IPS DF 6.9 (cell line): ENCODE data around the gene ORC5.

Experiments
- DNase-seq: peaks from one replicate; pipeline ENCODE4 v3.0.0-alpha.2; 2013; ENCODE audit warnings: low read depth, low spot score
- H3K27ac ChIP-seq: one replicate; pipeline ENCODE4 v1.5.1; 2013; ENCODE audit warnings: low read length, control low read depth
- H3K27me3 ChIP-seq: 2 replicates; pipeline ENCODE4 v1.6.1; 2013; ENCODE audit warnings: mild to moderate bottlenecking, low read length; ENCODE audit not compliant: control insufficient read depth, insufficient read depth
- H3K36me3 ChIP-seq: 2 replicates; pipeline ENCODE4 v1.6.1; 2013; ENCODE audit warnings: low read length; ENCODE audit not compliant: control insufficient read depth, insufficient read depth
- H3K4me1 ChIP-seq: 2 replicates; pipeline ENCODE4 v1.6.1; 2013; ENCODE audit warnings: low read length; ENCODE audit not compliant: control insufficient read depth, insufficient read depth
- H3K4me3 ChIP-seq: 2 replicates; pipeline ENCODE4 v1.5.1; 2013; ENCODE audit warnings: mild to moderate bottlenecking, low read length
- H3K9me3 ChIP-seq: 2 replicates; pipeline ENCODE4 v1.6.1; 2013; ENCODE audit warnings: low read length, inconsistent platforms; ENCODE audit not compliant: control insufficient read depth, insufficient read depth
- WGBS: extraction: QIAGEN DNeasy Blood & Tissue Kit; methylation state at CpG from one replicate; pipeline ENCODE4 v1.1.7; 2013; ENCODE audit warnings: mixed read lengths, missing lambda C conversion rate; ENCODE audit not compliant: insufficient read length, insufficient coverage; 5-methylcytosine and 5-hydroxymethylcytosine counted together

The ORC5 gene

DNA sequence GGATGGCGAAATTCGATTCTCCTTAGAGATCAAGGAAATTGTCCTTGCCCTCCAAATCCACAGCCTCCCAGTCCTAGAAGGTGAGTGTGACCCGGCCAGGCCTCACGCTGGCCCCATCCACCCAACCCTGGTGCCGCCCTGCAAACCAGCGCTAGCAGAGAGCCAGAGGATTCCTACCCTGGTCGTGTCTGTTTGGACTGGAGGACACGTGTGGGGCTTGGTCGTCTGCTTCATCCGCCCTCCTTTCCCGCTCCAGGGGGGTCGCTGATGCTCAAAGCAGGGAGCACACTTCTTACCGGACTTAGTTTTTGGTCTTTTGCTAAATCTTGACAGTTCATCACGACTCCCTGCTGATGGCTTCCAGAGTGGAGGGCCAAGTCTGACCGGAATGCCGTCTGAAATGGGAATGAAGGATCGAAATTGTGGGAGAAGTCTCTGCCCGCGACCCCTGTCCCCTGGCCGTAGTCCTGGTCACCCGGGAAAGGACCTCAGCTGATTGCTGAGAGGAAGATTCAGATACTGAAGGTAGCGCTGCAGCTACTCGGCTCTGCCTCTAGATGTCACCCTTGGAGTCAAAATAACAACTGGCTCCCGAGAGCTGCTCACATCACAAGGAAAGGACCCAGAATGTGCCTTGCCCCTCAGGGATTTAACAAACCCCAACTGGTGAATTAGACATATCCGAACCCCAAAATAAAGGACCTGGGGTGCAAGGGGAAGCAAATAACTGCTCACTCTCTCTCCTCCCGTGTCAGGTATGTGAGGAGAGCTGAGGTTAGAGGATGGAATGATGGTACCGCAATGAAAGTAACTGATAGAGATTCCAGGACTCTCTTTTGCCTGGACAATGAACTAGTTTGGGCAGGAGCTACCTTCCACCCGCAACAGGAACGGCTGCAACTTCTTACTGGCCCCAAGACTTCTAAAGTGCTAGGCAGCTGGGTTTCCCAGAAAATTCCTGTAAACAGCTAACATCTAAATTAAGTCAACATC, 23.5 kb upstream of the ORC5 start:
- peak; percentile 31 for DNase-seq
- no peaks in the 10 kb centered on the region for H3K9me3 ChIP-seq
- no peaks in the 10 kb centered on the region for H3K36me3 ChIP-seq
- no peaks in the 10 kb centered on the region for H3K27me3 ChIP-seq
- H3K4me3 ChIP-seq: no peak overlapping the region
- no peak overlapping the region for H3K27ac ChIP-seq
- no peaks in the 10 kb centered on the region for H3K4me1 ChIP-seq
- no CpG with 5 or more reads among the region's 29 CpGs for WGBS

DNA sequence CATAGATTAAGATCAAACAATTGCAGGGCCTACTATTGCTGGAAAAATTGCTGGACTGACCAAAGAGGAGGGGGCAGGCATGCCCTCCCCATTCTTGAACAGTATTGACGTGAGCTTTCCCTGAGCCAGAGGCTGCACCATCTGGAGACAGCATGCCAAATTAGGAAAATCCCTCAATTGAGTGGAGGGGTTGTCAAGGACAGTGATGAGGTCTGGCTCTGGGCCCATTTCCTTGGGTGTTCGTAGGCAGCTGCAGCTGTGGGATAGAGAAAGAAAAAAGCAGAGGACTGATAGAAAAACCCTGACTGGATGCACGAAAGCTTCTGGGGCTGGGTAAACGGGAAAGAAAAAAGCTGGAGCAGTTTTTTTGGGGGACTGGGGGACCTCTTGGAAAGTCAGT, 22.8 kb upstream of the ORC5 start:
- no peak overlapping the region for H3K27ac ChIP-seq
- no peaks in the 10 kb centered on the region for H3K9me3 ChIP-seq
- H3K4me1 ChIP-seq: no peaks in the 10 kb centered on the region
- H3K4me3 ChIP-seq: no peak overlapping the region
- no peak for DNase-seq
- H3K36me3 ChIP-seq: no peaks in the 10 kb centered on the region
- no peaks in the 10 kb centered on the region for H3K27me3 ChIP-seq
- no CpG with 5 or more reads among the region's 4 CpGs for WGBS

DNA sequence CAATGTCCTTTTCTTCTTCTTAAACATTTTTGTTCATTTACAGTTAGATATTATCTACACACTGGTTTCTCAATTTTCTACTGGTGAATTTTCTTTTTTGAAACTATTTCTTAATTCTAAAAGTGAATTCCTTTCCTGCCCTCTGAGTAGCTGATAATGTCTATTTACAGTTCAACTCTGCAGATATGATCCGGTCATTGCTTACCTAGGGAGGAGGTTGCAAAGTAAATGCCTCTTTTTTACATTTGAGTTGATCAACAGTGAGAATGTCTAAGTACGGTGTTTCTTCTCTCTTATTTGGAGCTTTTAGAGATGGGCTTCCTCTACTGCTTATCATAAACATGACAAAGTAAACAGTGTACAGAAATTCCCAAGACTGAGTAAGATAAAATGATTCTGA, 20.6 kb upstream of the ORC5 start:
- H3K4me3 ChIP-seq: no peak overlapping the region
- no peaks in the 10 kb centered on the region for H3K36me3 ChIP-seq
- WGBS: no CpG with 5 or more reads among the region's 2 CpGs
- no peak overlapping the region for H3K27ac ChIP-seq
- H3K27me3 ChIP-seq: no peaks in the 10 kb centered on the region
- no peak for DNase-seq
- no peaks in the 10 kb centered on the region for H3K4me1 ChIP-seq
- no peaks in the 10 kb centered on the region for H3K9me3 ChIP-seq

DNA sequence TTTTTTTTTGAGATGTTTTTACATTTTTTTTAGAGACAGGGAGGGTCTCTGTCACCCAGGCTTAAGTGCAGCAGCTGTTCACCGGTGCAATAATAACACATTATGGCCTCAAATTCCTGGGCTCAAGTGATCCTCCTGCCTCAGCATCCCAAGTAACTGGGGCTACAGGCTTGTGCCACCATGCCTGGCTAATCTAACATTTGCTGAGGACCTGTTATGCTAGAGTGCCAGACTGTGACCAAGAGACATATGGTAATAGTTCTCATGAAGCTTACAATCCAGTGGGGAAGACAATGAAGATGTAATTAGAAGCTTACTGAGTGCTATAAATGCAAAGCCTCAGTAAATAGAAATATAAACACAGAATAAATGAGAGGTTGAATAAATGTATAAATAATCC, 17.6 kb upstream of the ORC5 start:
- H3K4me1 ChIP-seq: no peaks in the 10 kb centered on the region
- H3K27ac ChIP-seq: no peak overlapping the region
- WGBS: no CpG with 5 or more reads among the region's 1 CpG
- H3K27me3 ChIP-seq: no peaks in the 10 kb centered on the region
- no peaks in the 10 kb centered on the region for H3K9me3 ChIP-seq
- no peak overlapping the region for H3K4me3 ChIP-seq
- H3K36me3 ChIP-seq: no peaks in the 10 kb centered on the region
- no peak for DNase-seq

DNA sequence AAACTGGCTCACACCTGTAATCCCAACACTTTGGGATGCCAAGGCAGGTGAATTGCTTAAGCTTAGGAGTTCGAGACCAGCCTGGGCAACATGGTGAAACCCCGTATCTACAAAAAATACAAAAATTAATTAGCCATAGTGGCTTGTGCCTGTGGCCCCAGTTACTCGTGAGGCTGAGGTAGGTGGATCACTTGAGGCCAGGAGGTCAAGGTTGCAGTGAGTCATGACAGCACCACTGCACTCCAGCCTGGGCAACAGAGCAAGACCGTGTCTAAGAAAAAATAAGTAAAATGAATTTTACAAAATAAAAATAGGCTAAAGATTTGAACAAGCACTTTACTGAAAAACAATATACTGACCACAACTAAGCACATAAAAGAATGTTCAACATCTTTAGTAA, 9.8 kb upstream of the ORC5 start:
- Histone ChIP-seq H3K4me3 (no peak overlapping the region), H3K9me3 (no peaks in the 10 kb centered on the region), H3K27ac (no peak overlapping the region), H3K27me3 (no peaks in the 10 kb centered on the region), H3K4me1 (no peaks in the 10 kb centered on the region), H3K36me3 (no peaks in the 10 kb centered on the region)
- DNase-seq: no peak
- WGBS: no CpG with 5 or more reads among the region's 4 CpGs

DNA sequence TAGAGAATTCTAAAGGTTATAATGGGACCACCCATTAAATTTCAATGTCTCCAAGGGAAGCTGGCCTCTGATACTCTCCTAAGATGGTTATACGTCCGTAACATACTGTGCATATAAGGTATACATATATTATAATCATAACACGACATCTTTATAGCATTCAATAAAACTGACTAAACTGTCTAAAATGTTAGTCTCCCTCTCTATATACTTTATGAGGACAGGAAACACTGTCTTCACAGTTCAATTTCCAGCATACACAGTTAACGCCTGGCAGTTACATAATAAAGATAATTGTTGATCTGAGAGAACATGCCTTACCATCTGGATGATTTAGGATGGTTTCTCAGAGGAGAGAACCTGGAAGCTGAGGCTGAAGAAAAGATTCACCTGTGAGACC, 1.2 kb upstream of the ORC5 start:
- Histone ChIP-seq H3K4me1 (peaks cover 2% of the 10 kb centered on the region; the same call in 1 of the 2 replicates), H3K27ac (no peak overlapping the region), H3K36me3 (no peaks in the 10 kb centered on the region), H3K27me3 (no peaks in the 10 kb centered on the region), H3K4me3 (no peak overlapping the region), H3K9me3 (no peaks in the 10 kb centered on the region)
- DNase-seq: no peak
- WGBS: no CpG with 5 or more reads among the region's 4 CpGs

DNA sequence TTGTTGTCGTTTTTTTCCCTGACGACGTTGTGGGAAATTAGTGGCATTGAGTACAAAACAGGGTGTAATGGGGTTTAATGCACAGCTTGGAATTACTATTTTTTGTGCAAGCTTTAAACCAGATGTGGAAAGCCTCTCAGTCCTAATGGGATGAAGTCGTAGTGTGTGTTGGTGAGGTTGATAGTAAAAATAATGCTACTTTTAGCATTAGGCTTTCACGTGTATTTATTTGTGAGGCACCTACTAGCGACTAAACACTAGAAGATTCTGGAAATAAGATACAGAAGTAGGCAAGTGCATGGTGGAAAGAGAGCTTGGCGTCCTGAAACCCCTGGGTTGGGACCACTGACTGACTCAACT, 588 bp upstream of the ORC5 start:
- Histone ChIP-seq H3K9me3 (no peaks in the 10 kb centered on the region), H3K4me3 (peak overlapping the region; percentile 98; the same call in 1 of the 2 replicates), H3K4me1 (peaks cover 2% of the 10 kb centered on the region; the same call in 1 of the 2 replicates), H3K36me3 (peaks cover 2% of the 10 kb centered on the region; the same call in 1 of the 2 replicates), H3K27me3 (no peaks in the 10 kb centered on the region), H3K27ac (no peak overlapping the region)
- DNase-seq: no peak
- no CpG with 5 or more reads among the region's 7 CpGs for WGBS

DNA sequence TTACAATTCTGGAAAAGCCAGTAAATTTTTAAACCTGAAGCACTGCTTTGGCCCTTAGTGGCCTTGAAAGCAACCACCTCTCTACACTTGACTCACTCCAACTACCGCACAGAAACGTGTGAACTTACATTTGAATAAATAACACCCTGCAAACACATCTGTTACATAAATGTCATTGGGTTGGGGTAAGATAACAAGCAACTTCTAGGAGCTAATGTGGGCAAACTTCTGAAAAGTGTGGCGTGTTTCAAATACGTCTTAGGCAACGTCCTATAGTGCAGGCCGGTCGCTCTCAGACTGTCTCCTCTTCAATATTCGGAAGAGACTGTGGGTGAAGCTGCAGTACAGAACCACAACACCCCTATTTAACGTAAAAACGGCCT, 474 bp downstream of the ORC5 start:
- DNase-seq: no peak
- Histone ChIP-seq H3K27ac (no peak overlapping the region), H3K4me3 (peak overlapping the region; percentile 98), H3K36me3 (peaks cover 6% of the 10 kb centered on the region; the same call in 1 of the 2 replicates), H3K4me1 (peaks cover 2% of the 10 kb centered on the region; the same call in 1 of the 2 replicates), H3K9me3 (no peaks in the 10 kb centered on the region), H3K27me3 (no peaks in the 10 kb centered on the region)
- WGBS: no CpG with 5 or more reads among the region's 10 CpGs

DNA sequence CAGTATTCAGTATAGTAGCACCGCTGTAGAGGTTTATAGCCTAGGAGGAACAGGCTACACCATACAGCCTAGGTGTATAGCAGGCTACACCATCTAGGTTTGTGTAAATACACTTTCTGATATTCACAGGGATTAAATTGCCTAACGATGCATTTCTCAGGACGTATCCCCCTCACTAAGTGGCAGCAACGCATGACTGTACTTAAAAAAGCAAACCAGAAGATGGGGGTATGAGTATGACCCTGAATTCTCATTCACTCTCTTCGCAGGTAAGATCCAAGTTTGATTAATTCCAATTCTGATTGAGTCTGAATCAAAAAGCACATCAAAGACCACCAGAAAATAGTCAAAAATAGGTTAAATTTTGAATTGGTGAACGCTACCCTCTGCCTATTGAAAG, 972 bp downstream of the ORC5 start:
- no CpG with 5 or more reads among the region's 6 CpGs for WGBS
- no peak for DNase-seq

DNA sequence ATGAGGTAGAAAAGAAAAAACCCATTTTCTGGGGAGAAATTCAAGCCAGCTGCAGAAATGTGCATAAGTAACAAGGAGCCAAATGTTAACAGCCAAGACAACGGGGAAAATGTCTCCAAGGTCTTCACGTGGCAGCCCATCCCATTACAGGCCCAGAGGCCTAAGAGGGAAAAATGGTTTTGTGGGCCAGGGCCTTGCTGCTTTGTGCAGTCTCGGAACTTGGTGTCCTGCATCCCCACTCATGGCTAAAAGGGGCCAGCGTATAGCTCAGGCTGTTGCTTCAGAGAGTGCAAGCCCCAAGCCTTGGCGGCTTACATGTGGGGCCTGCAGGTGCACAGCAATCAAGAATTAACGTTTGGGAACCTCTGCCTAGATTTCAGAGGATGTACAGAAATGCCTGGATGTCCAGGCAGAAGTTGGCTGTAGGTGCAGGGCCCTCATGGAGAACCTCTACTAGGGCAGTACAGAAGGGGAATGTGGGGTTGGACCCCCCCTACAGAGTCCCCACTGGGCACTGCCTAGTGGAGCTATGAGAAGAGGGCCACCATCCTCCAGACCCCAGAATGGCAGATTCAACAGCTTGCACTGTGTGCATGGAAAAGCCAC, 9.0 kb downstream of the ORC5 start:
- no peaks in the 10 kb centered on the region for H3K27me3 ChIP-seq
- no CpG with 5 or more reads among the region's 6 CpGs for WGBS
- H3K36me3 ChIP-seq: peaks cover 15% of the 10 kb centered on the region; the same call in 1 of the 2 replicates
- no peak overlapping the region for H3K27ac ChIP-seq
- no peaks in the 10 kb centered on the region for H3K4me1 ChIP-seq
- no peak for DNase-seq
- H3K4me3 ChIP-seq: no peak overlapping the region
- no peaks in the 10 kb centered on the region for H3K9me3 ChIP-seq

More for the DNA sequence above, 972 bp downstream of the ORC5 start:
- Histone ChIP-seq H3K36me3 (peaks cover 6% of the 10 kb centered on the region; the same call in 1 of the 2 replicates), H3K27me3 (no peaks in the 10 kb centered on the region), H3K4me1 (peaks cover 2% of the 10 kb centered on the region; the same call in 1 of the 2 replicates), H3K27ac (no peak overlapping the region), H3K9me3 (no peaks in the 10 kb centered on the region), H3K4me3 (peak overlapping the region; percentile 98; the same call in 1 of the 2 replicates)
